ENCODE results near the gene ATL1. TPM values are rescaled to one million over a fixed set of nuclear protein-coding genes. Genes with fewer than 3 reads are reported as not detected.
A peak's percentile ranks its signal among the peaks of the same experiment; 100 is the strongest.

Gene ATL1
- total and polyA plus RNA-seq, 2 of the 4 experiments (the other 2 are of a cell fraction), result 6.0 to 12.2 TPM

GRCh38 chr14:50631408-50631821, 71.5 kb downstream of the ATL1 start:
- Histone ChIP-seq H2BK20ac (ENCODE audit: low read depth, low read length) (no peak overlapping the region; the same call in 1 of the 2 replicates), H4K8ac (ENCODE audit: low read depth in 2 of 2, low read length in 2 of 2) (no peak overlapping the region), H3K4me3 (ENCODE audit: insufficient read depth, low read depth, low read length) (no peak overlapping the region), H3K23ac (ENCODE audit: low read depth, low read length) (no peak overlapping the region), H3K4ac (ENCODE audit: low read depth, low read length) (no peak overlapping the region), H3K56ac (ENCODE audit: extremely low read depth, insufficient read depth, low read length) (peak overlapping the region; percentile 2; the same call in 1 of the 2 replicates), H3K4me1 (ENCODE audit: control insufficient read depth, insufficient read depth, low read length) (no peaks in the 10 kb centered on the region; the same call in 1 of the 2 replicates), H3K27me3 (ENCODE audit: control insufficient read depth, insufficient read depth, low read length) (no peaks in the 10 kb centered on the region), H4K91ac (ENCODE audit: insufficient read depth, low read depth, low read length) (no peak overlapping the region), H2AK5ac (ENCODE audit: low read depth, low read length) (no peak overlapping the region), H3K27ac (ENCODE audit: insufficient read depth, low read length) (no peak overlapping the region; the same call in 1 of the 2 replicates), H3K14ac (replicated peaks; ENCODE audit: low read depth, low read length) (peak overlapping the region; percentile 35; the same call in 1 of the 2 replicates), H4K5ac (ENCODE audit: low read depth, low read length) (no peak overlapping the region), H3K18ac (ENCODE audit: low read depth, low read length) (no peak overlapping the region), H3K36me3 (ENCODE audit: control insufficient read depth, insufficient read depth, low read length) (peaks cover 25% of the 10 kb centered on the region), H2AFZ (replicated peaks; ENCODE audit: low read length, poor library complexity) (no peak overlapping the region), H3K79me1 (ENCODE audit: low read depth in 1 of 2, low read length in 2 of 2) (peaks cover 3 to 41% of the 10 kb centered on the region in 2 experiments; a peak in 3 of 4 replicates), H3K9me3 (ENCODE audit: control insufficient read depth, insufficient read depth, low read length) (no peaks in the 10 kb centered on the region), H2BK120ac (ENCODE audit: low read depth, low read length) (no peak overlapping the region), H2BK15ac (ENCODE audit: low read depth, low read length) (no peak overlapping the region), H2AK9ac (replicated peaks; ENCODE audit: low read depth, low read length, poor library complexity) (no peak overlapping the region), H3K4me2 (ENCODE audit: low read depth, low read length) (no peak overlapping the region), H3K9ac (ENCODE audit: low read depth, low read length) (no peak overlapping the region), H2BK5ac (ENCODE audit: low read depth, low read length, poor library complexity, severe bottlenecking) (no peak overlapping the region), H4K20me1 (ENCODE audit: insufficient read depth, low read length) (no peaks in the 10 kb centered on the region; the same call in 1 of the 2 replicates), H3K9me1 (ENCODE audit: insufficient read depth, low read length) (no peaks in the 10 kb centered on the region)
- POLR2A ChIA-PET (ENCODE audit: unreplicated experiment), result no interaction called here
- dilution Hi-C loops (cut with HindIII; ENCODE audit: low sequenced_read_pairs, unreplicated experiment), result no loop called here
- ATAC-seq (ENCODE audit: low read depth) (no peak), DNase-seq (no peak)
- 100% methylated on average over 1 of the region's 4 CpGs; no CpG with 5 or more reads in 1 of the 2 experiments for WGBS, 2 experiments (ENCODE audit: extremely low coverage in 2 of 2, insufficient read length in 1 of 2)
- CTCF ChIA-PET, result interaction anchor here (0.6 kb wide), 2 partner anchors 27 to 148 kb away, joined by 3 to 4 read pairs; no protein-coding TSS in a partner anchor
- intact Hi-C loops (cut with micrococcal nuclease), result no loop called here
- in situ Hi-C loops (cut with MboI; ENCODE audit: low sequenced_read_pairs), result no loop called here
- BruUV-seq (replicated peaks), result no TSS peak
- TF ChIP-seq, protein P1, sequence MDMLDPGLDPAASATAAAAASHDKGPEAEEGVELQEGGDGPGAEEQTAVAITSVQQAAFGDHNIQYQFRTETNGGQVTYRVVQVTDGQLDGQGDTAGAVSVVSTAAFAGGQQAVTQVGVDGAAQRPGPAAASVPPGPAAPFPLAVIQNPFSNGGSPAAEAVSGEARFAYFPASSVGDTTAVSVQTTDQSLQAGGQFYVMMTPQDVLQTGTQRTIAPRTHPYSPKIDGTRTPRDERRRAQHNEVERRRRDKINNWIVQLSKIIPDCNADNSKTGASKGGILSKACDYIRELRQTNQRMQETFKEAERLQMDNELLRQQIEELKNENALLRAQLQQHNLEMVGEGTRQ (IDR thresholded peaks at IDR 0.05; ENCODE audit: low read depth, low read length), result no peak
- no peak for TF ChIP-seq MAZ (IDR thresholded peaks at IDR 0.05; ENCODE audit: borderline replicate concordance, low read depth, low read length)
- TF ChIP-seq, protein P2, sequence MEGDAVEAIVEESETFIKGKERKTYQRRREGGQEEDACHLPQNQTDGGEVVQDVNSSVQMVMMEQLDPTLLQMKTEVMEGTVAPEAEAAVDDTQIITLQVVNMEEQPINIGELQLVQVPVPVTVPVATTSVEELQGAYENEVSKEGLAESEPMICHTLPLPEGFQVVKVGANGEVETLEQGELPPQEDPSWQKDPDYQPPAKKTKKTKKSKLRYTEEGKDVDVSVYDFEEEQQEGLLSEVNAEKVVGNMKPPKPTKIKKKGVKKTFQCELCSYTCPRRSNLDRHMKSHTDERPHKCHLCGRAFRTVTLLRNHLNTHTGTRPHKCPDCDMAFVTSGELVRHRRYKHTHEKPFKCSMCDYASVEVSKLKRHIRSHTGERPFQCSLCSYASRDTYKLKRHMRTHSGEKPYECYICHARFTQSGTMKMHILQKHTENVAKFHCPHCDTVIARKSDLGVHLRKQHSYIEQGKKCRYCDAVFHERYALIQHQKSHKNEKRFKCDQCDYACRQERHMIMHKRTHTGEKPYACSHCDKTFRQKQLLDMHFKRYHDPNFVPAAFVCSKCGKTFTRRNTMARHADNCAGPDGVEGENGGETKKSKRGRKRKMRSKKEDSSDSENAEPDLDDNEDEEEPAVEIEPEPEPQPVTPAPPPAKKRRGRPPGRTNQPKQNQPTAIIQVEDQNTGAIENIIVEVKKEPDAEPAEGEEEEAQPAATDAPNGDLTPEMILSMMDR (conservative IDR thresholded peaks at IDR 0.05; ENCODE audit: low read depth, low read length), result no peak
- TF ChIP-seq CHD1 (IDR thresholded peaks at IDR 0.05; ENCODE audit: low read depth, low read length), result no peak

All from IMR-90 (cell line).